ENCODE measurements around the gene NLRP8. TPM values are rescaled to one million over a fixed set of nuclear protein-coding genes. Genes with fewer than 3 reads are reported as not detected.

Gene NLRP8
- polyA plus RNA-seq, 1 of the 3 experiments (the other 2 are of a cell fraction) = not detected

- WGBS (ENCODE audit: low lambda C conversion rate) = 1% methylated on average over 5 of the region's 5 CpGs
- Histone ChIP-seq H3F3A (replicated peaks; ENCODE audit: insufficient read depth) (peaks cover 7% of the 10 kb centered on the region), H2AFZ (ENCODE audit: low read depth) (no peak overlapping the region; the same call in 1 of the 2 replicates), H3K4me1 (ENCODE audit: control insufficient read depth in 1 of 2, insufficient read depth in 2 of 2, low read depth in 1 of 2, low read length in 1 of 2) (no peaks in the 10 kb centered on the region), H3K9ac (no peak overlapping the region), H3K9me3 (no peaks in the 10 kb centered on the region), H3K79me2 (ENCODE audit: insufficient read depth) (no peaks in the 10 kb centered on the region), H4K20me1 (ENCODE audit: insufficient read depth) (no peaks in the 10 kb centered on the region), H3K36me3 (replicated peaks in 1 of 2; ENCODE audit: control insufficient read depth in 1 of 2, insufficient read depth in 2 of 2, low read length in 1 of 2) (no peaks in the 10 kb centered on the region), H3K9me2 (no peaks in the 10 kb centered on the region), H3K4me2 (no peak overlapping the region), H3K27me3 (ENCODE audit: insufficient read depth) (peaks cover 20% of the 10 kb centered on the region), H3K4me3 (ENCODE audit: low read depth in 2 of 2, low read length in 1 of 2) (no peak overlapping the region), H3K27ac (ENCODE audit: low read depth in 2 of 2, low read length in 1 of 2) (no peak overlapping the region)
- CTCF ChIA-PET = no interaction called here
- POLR2A ChIA-PET = no interaction called here
- no peak for DNase-seq
- no peak for TF ChIP-seq NFIC (IDR thresholded peaks at IDR 0.05; ENCODE audit: borderline replicate concordance)
- TF ChIP-seq MAX (IDR thresholded peaks at IDR 0.05; ENCODE audit: low read depth) = no peak
- TF ChIP-seq JUND (IDR thresholded peaks at IDR 0.05) = no peak
- no peak for TF ChIP-seq ZBTB33 (IDR thresholded peaks at IDR 0.05; ENCODE audit: borderline replicate concordance, low read depth)
- no peak for TF ChIP-seq CHD2 (IDR thresholded peaks at IDR 0.05; ENCODE audit: low read length, partially characterized antibody)
- no peak for TF ChIP-seq GABPA (IDR thresholded peaks at IDR 0.05; ENCODE audit: low read depth)
- no peak for TF ChIP-seq RAD21 (IDR thresholded peaks at IDR 0.05; ENCODE audit: low read length)
- no peak for TF ChIP-seq EP300 (IDR thresholded peaks at IDR 0.05; ENCODE audit: borderline replicate concordance in 1 of 2, low read depth in 1 of 2, low read length in 1 of 2)
- TF ChIP-seq POLR2AphosphoS5 (IDR thresholded peaks at IDR 0.05; ENCODE audit: low read depth, low read length) = no peak
- no peak for TF ChIP-seq MEF2A (IDR thresholded peaks at IDR 0.05; ENCODE audit: borderline replicate concordance, low read depth)
- TF ChIP-seq TAF1 (IDR thresholded peaks at IDR 0.05; ENCODE audit: borderline replicate concordance, low read depth, low read length) = no peak
- TF ChIP-seq MXI1 (IDR thresholded peaks at IDR 0.05; ENCODE audit: low read depth, low read length) = no peak
- TF ChIP-seq RFX5 (IDR thresholded peaks at IDR 0.05; ENCODE audit: low read length) = no peak
- TF ChIP-seq CTCF (IDR thresholded peaks at IDR 0.05) = no peak
- TF ChIP-seq GATA2 (CRISPR knock-in tag; IDR thresholded peaks at IDR 0.05) = no peak
- no peak for TF ChIP-seq FOSL2 (IDR thresholded peaks at IDR 0.05; ENCODE audit: borderline replicate concordance, low read depth)
- TF ChIP-seq FOXM1 (IDR thresholded peaks at IDR 0.05; ENCODE audit: low read depth) = no peak
Measured at GRCh38 chr19:55990831-55991230, 43.2 kb downstream of the NLRP8 start.
